ENCODE measurements around the gene PALLD.

PALLD gene

DNA sequence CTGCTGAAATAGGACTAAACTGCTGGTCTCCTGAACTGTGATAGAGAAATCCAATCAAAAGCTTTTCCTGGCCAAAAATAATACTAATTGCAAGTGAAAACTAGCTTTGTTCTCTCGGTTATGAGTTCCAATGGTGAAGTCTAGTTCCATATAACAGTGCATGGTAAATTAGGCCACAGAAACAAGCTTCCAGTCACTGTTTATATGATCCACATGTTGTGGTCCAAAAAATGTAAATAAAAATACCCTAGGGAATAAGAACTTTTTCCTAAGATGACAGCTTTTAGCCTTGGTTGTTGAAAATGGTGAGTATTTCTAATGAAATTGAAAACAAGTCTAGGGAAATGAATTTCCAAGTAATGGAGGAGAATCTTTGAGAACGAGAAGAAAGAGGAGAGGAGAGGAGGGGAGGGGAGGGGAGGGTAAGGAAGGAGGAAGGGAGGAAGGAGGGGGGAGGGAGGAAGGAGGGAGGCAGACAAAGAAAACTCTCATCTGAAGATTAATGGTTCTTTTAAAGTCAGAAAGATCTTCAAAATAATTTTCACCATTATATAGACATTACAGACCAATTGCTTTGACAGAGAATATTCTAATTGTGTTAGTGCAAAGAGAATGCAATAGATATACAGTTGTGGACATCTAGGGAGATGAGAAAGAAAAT lies 26.1 kb downstream of the PALLD start:
- Histone ChIP-seq H3K4me3 (ENCODE audit: low read depth in 1 of 2, low read length in 2 of 2) (no peak overlapping the region), H3K4me2 (ENCODE audit: insufficient read depth, low read length) (no peak overlapping the region), H3K9me3 (ENCODE audit: insufficient read depth, low read length, severe bottlenecking) (no peaks in the 10 kb centered on the region), H4K20me1 (ENCODE audit: insufficient read depth, low read length) (no peaks in the 10 kb centered on the region), H3K79me2 (ENCODE audit: insufficient read depth, low read length) (no peaks in the 10 kb centered on the region), H3K27me3 (ENCODE audit: insufficient read depth, low read length, poor library complexity) (no peaks in the 10 kb centered on the region), H3K4me1 (ENCODE audit: insufficient read depth, low read length) (no peaks in the 10 kb centered on the region), H3K27ac (ENCODE audit: low read length) (no peak overlapping the region), H3K9ac (ENCODE audit: low read depth, low read length) (no peak overlapping the region), H2AFZ (ENCODE audit: low read depth, low read length) (no peak overlapping the region), H3K36me3 (ENCODE audit: insufficient read depth, low read length) (no peaks in the 10 kb centered on the region)
- DNase-seq (no peak), ATAC-seq (ENCODE audit: insufficient read depth, low read depth) (no peak)
- TF ChIP-seq CTCF (IDR thresholded peaks at IDR 0.05; ENCODE audit: borderline replicate concordance, extremely low read depth, low read length, poor library complexity, severe bottlenecking) (no peak), EZH2 (IDR thresholded peaks at IDR 0.05; ENCODE audit: borderline replicate concordance, low read depth, low read length, severe bottlenecking) (no peak)

DNA sequence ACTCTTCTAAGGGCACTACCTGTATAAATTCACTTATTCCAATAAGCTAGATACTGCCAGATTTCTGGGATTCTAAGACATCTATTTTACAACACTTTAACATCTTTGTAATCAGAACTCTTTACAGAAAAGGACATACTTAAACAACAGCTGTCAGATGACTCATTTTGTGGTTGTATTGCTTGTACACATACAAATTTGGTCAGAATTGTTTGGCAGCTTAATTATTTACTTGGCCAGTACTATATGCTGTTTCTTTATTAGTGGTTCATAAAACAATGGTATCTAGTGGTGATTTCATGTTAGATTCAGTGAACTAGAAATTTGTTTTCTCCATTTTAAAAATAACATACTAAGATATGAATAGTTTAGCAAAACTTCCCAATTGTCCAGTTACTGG lies 27.2 kb downstream of the PALLD start:
- DNase-seq (no peak), ATAC-seq (ENCODE audit: insufficient read depth, low read depth) (no peak)
- no peak overlapping the region for H3K9ac ChIP-seq (ENCODE audit: low read depth, low read length)
- no peak overlapping the region for H2AFZ ChIP-seq (ENCODE audit: low read depth, low read length)
- TF ChIP-seq CTCF (IDR thresholded peaks at IDR 0.05; ENCODE audit: borderline replicate concordance, extremely low read depth, low read length, poor library complexity, severe bottlenecking) (no peak), EZH2 (IDR thresholded peaks at IDR 0.05; ENCODE audit: borderline replicate concordance, low read depth, low read length, severe bottlenecking) (no peak)
- no peaks in the 10 kb centered on the region for H3K36me3 ChIP-seq (ENCODE audit: insufficient read depth, low read length)
- no peaks in the 10 kb centered on the region for H3K9me3 ChIP-seq (ENCODE audit: insufficient read depth, low read length, severe bottlenecking)
- H3K4me3 ChIP-seq (ENCODE audit: low read depth in 1 of 2, low read length in 2 of 2): no peak overlapping the region
- no peaks in the 10 kb centered on the region for H3K27me3 ChIP-seq (ENCODE audit: insufficient read depth, low read length, poor library complexity)
- H3K27ac ChIP-seq (ENCODE audit: low read length): no peak overlapping the region
- H3K4me2 ChIP-seq (ENCODE audit: insufficient read depth, low read length): no peak overlapping the region
- no peaks in the 10 kb centered on the region for H3K79me2 ChIP-seq (ENCODE audit: insufficient read depth, low read length)
- H4K20me1 ChIP-seq (ENCODE audit: insufficient read depth, low read length): no peaks in the 10 kb centered on the region
- no peaks in the 10 kb centered on the region for H3K4me1 ChIP-seq (ENCODE audit: insufficient read depth, low read length)

DNA sequence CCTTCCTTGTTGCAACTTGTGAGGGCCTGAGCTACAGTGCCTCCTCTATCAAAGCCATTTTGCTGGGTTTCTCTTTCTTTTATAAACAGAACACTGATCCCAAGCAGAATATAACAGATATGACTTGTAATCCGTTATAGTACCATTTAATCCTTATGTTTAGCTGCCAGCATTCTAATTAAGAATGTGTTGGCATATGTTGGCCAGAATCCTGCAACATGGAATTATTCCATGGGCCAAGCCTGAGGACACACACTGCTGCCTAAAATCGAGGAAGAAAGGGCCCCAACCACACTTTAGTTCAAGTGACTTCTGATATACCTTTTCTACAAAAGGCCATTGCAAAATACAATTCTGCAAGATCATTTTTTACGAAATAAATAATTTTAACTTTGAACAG lies 28.0 kb downstream of the PALLD start:
- H3K27me3 ChIP-seq (ENCODE audit: insufficient read depth, low read length, poor library complexity): no peaks in the 10 kb centered on the region
- H2AFZ ChIP-seq (ENCODE audit: low read depth, low read length): no peak overlapping the region
- no peaks in the 10 kb centered on the region for H3K9me3 ChIP-seq (ENCODE audit: insufficient read depth, low read length, severe bottlenecking)
- H3K9ac ChIP-seq (ENCODE audit: low read depth, low read length): no peak overlapping the region
- no peaks in the 10 kb centered on the region for H3K4me1 ChIP-seq (ENCODE audit: insufficient read depth, low read length)
- no peak for TF ChIP-seq EZH2 (IDR thresholded peaks at IDR 0.05; ENCODE audit: borderline replicate concordance, low read depth, low read length, severe bottlenecking)
- no peaks in the 10 kb centered on the region for H3K36me3 ChIP-seq (ENCODE audit: insufficient read depth, low read length)
- no peak overlapping the region for H3K27ac ChIP-seq (ENCODE audit: low read length)
- no peak overlapping the region for H3K4me2 ChIP-seq (ENCODE audit: insufficient read depth, low read length)
- DNase-seq: no peak
- ATAC-seq (ENCODE audit: insufficient read depth, low read depth): no peak
- H3K79me2 ChIP-seq (ENCODE audit: insufficient read depth, low read length): no peaks in the 10 kb centered on the region
- no peaks in the 10 kb centered on the region for H4K20me1 ChIP-seq (ENCODE audit: insufficient read depth, low read length)
- H3K4me3 ChIP-seq (ENCODE audit: low read depth in 1 of 2, low read length in 2 of 2): no peak overlapping the region

DNA sequence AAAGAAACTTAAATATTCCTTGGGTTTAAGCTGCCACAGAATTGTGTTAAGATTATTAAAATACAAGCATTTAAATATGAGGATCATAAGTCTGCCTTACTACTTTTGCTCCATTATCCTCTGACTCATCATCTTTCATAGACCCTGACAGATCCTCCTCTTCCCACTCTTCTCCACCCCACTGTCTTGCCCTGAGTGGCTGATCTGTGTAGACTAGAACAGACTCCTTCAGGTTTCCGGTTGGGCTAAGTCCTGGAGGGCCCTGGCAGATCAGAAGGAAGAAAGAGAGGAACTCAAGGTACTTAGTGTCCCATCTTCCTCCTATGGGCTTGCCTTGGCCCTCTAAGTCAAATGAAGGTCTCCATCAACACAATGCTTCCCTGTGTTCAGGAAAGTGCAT lies 30.7 kb downstream of the PALLD start:
- DNase-seq: no peak
- H3K27ac ChIP-seq (ENCODE audit: low read length): no peak overlapping the region
- H3K4me3 ChIP-seq (ENCODE audit: low read depth in 1 of 2, low read length in 2 of 2): no peak overlapping the region
- no peaks in the 10 kb centered on the region for H3K4me1 ChIP-seq (ENCODE audit: insufficient read depth, low read length)
- ATAC-seq (ENCODE audit: insufficient read depth, low read depth): no peak
- no peak overlapping the region for H2AFZ ChIP-seq (ENCODE audit: low read depth, low read length)
- no peak overlapping the region for H3K4me2 ChIP-seq (ENCODE audit: insufficient read depth, low read length)
- no peaks in the 10 kb centered on the region for H4K20me1 ChIP-seq (ENCODE audit: insufficient read depth, low read length)
- no peaks in the 10 kb centered on the region for H3K79me2 ChIP-seq (ENCODE audit: insufficient read depth, low read length)
- TF ChIP-seq EZH2 (IDR thresholded peaks at IDR 0.05; ENCODE audit: borderline replicate concordance, low read depth, low read length, severe bottlenecking) (no peak), CTCF (IDR thresholded peaks at IDR 0.05; ENCODE audit: borderline replicate concordance, extremely low read depth, low read length, poor library complexity, severe bottlenecking) (no peak)
- H3K9me3 ChIP-seq (ENCODE audit: insufficient read depth, low read length, severe bottlenecking): no peaks in the 10 kb centered on the region
- H3K27me3 ChIP-seq (ENCODE audit: insufficient read depth, low read length, poor library complexity): no peaks in the 10 kb centered on the region
- no peak overlapping the region for H3K9ac ChIP-seq (ENCODE audit: low read depth, low read length)
- no peaks in the 10 kb centered on the region for H3K36me3 ChIP-seq (ENCODE audit: insufficient read depth, low read length)
